NCI-H2196 (cell line): Measurements from ENCODE around the gene CDHR2.

ENCODE experiments used
- DNase-seq: peaks from one replicate; lab custom pipeline; 2025; ENCODE audit not compliant: unreplicated experiment; lab: John Stamatoyannopoulos, UW

CDHR2 gene

DNA sequence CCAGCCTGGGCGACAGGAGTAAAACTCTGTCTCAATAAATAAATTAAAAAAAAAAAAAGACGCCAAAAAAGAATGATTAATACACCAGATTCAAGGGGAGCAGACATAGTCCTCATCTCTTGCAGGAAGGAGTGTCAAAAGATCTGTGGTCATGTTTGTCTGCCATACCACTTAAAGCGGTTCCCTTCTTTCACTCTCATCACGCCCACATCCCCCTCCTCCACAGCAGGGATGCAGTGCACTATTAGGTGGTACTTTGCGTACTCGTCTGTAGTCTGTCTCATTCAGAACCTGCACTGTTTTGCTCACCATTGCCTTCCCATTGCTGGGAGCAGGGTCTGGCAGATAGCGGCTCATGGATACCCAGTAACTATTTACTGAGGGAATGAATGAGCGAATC lies 11.2 kb downstream of the CDHR2 start:
- no peak for DNase-seq

DNA sequence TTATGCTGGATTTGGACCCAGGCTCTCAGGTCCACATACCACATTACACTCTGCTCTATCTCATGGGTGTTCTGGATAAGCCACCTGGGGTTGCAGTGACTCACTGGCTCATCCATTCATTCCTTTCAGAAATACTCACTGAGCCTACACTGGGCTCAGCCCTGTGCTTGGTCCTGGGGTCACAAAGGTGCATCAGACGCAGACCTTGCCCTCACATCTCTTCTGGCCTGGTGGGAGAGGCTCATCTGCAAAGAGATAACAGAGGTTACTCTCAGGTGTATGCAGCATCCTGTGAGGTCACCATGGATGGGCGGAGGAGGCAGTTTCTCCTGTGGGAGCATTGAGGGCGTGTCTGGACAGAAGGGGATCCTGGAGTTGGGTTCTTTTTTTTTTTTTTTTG lies 12.1 kb downstream of the CDHR2 start:
- no peak for DNase-seq

DNA sequence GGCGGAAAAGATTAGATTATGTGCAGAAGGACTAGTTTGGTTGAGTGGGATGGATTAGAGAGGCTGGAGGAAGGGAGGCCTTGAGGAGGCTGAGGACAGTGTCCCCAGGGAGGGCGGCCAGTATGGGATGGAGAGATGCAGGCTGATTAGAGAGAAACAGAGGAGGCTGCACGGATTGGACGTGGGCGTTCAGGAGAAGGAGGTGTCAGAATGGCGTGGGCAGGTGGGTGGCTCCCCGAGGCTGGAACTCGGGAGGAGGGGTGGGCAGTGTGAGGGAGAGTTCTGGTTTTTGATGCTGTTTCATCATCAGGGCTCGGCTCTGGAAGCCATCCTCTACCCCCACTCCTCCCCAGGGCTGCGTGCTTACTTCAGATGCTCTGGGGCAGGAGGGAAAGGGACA lies 13.0 kb downstream of the CDHR2 start:
- no peak for DNase-seq

DNA sequence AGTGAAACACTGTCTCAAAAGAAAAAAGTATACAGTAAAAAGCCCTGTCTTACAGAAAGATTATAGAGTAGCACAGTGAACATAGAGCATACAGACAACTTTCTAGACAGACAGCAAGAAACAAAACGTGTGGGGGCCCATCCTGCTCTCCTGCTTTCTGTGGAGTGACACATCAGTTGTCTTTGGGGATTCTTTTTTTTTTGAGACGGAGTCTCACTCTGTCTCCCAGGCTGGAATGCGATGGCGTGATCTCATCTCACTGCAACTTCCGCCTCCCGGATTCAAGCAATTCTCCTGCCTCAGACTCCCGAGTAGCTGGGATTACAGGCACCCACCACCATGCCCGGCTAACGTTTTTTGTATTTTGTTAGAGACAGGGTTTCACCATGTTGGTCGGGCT lies 14.9 kb downstream of the CDHR2 start:
- DNase-seq = no peak

DNA sequence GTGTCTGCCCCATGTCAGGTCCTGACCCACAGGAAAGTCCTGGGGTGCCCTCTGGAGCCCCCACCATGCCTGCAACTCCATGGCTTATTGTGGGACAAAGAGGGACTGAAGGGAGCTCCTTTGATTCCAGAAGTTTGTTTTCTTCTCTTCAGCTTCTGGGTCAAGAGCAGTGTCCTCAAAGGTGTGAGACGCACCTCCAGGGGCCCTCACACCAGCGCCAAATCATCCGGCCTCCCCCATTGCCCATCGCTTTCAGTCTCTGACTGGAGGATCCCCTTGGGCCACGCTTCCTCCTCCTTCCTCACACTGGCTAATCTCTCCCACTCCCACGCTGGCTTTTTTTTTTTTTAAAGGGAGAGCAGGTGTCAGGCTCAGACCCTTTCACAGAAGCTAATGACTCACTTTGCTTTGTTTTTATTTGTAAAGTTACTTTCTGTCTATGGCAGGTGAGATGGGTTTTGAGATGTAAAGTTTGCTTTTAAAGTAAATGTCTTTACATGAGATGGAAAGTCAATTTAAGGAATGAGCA lies 16.7 kb downstream of the CDHR2 start:
- no peak for DNase-seq

DNA sequence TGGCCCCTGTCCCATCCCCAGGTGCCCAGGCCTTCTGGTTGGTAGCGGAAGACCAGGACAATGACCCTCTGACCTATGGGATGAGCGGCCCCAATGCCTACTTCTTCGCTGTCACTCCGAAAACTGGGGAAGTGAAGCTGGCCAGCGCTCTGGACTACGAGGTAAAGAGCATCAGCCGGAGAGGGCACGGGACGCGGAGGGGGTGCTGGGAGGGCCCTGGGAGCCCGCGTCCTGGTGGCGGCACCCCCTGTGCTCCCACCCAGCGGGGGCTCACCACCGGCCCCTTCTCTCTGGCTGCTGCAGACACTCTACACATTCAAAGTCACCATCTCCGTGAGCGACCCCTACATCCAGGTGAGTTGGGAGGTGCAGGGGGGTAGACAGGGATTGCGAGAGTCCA lies 19.5 kb downstream of the CDHR2 start:
- DNase-seq = no peak

DNA sequence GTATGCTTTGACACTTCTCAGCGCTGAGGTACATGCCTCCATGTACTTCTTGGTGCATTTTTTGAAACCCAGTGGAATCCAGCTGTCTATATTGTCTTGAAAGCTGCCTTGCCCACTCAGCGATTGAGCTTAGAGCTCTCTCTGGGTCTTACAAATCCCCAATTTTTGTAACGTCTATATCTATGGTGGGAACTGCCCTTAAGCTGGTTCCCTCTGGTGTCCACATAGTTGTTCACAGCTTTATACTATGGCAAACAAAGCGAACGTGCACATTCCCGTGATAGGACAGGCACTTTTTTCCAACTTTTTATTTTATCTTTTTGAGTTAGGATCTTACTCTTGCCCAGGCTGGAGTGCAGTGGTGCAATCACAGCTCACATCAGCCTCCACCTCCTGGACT lies 20.9 kb downstream of the CDHR2 start:
- no peak for DNase-seq

DNA sequence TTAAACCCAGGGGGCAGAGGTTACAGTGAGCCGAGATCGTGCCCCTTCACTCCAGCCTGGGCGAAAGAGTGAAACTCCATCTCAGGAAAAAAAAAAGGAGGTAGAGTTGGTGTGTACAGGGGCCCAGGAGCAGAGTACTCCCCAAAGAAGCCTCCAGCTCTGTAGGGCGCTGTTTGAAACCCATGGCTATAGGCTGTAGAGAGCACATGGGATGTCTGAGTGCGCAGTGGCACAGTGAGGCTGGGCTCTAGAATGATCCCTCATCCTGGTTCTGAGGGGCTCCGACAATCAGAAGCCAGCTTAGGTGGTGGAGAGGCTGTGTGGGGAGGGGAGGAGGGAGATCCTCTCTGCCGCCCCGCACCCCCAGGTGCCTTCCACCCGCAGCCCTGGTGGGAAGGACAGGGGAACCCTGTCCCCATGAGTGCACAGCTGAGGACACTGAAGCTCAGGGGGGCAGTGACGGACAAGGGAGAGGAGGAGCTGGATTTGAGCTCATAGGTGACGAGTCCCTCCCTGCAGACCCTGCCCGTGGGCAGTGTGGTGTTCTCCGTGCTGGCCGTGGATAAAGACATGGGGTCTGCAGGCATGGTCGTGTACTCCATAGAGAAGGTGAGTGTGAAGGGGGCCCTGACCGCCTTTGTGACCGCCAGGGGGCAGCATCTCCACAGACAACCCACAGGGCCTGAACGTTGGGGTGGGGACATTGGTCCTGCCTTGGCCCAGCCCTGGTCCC lies 24.6 kb downstream of the CDHR2 start:
- DNase-seq = peak; percentile 60

DNA sequence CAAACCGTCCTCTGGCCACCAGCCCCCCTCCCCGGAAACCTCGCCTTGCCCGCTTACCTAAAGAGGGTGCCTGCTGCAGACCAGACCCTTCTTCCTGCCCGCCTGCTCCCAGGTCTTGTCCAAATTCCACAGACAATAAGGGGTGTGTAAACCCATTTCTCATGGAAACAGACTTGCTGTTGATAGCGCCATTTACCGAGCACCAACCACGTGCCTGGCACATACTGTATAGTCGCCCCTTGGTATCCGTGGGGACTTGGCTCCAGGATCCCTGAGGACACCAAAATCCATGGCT lies 25.1 kb downstream of the CDHR2 start:
- DNase-seq = no peak

DNA sequence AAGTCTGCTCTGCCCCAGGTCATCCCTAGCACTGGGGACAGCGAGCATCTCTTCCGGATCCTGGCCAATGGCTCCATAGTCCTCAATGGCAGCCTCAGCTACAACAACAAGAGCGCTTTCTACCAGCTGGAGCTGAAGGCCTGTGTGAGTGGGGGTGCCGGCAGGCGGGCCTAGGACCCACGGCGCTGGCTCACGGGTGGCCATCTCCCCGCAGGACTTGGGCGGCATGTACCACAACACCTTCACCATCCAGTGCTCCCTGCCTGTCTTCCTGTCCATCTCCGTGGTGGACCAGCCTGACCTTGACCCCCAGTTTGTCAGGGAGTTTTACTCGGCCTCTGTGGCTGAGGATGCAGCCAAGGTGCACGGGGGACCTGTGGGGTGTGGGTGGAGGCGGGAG lies 25.9 kb downstream of the CDHR2 start:
- DNase-seq = no peak

DNA sequence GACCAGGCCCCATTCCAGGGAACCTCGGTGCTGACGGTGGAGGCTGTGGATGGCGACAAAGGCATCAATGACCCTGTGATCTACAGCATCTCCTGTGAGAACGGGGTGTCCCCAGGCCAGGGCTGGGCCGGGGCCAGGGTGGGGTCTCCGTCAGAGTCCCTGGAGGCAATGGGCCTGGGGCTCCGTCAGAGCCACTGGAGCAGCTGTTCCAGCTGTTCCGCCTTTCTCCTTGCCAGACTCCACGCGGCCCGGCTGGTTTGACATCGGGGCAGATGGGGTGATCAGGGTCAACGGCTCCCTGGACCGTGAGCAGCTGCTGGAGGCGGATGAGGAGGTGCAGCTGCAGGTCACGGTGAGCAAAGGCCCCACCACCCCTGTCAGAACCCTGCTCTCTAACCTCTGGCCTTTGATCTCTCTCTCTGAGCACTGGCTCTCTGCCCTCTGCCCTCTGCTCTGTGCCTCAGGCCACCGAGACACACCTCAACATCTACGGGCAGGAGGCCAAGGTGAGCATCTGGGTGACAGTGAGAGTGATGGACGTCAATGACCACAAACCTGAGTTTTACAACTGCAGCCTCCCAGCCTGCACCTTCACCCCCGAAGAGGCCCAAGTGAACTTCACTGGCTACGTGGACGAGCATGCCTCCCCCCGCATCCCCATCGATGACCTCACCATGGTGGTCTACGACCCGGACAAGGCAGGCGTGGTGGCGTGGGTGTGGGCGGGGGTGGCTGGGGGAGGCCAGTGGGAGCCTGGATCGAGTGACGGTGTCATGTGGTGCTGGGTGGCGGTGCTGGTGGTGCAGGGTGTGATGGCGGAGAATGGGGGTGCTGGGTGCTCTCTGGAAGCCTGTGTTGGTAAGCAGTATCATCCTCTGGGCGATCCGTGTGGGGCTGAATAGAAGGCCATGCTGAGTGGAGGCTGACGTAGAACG lies 26.6 kb downstream of the CDHR2 start:
- no peak for DNase-seq

DNA sequence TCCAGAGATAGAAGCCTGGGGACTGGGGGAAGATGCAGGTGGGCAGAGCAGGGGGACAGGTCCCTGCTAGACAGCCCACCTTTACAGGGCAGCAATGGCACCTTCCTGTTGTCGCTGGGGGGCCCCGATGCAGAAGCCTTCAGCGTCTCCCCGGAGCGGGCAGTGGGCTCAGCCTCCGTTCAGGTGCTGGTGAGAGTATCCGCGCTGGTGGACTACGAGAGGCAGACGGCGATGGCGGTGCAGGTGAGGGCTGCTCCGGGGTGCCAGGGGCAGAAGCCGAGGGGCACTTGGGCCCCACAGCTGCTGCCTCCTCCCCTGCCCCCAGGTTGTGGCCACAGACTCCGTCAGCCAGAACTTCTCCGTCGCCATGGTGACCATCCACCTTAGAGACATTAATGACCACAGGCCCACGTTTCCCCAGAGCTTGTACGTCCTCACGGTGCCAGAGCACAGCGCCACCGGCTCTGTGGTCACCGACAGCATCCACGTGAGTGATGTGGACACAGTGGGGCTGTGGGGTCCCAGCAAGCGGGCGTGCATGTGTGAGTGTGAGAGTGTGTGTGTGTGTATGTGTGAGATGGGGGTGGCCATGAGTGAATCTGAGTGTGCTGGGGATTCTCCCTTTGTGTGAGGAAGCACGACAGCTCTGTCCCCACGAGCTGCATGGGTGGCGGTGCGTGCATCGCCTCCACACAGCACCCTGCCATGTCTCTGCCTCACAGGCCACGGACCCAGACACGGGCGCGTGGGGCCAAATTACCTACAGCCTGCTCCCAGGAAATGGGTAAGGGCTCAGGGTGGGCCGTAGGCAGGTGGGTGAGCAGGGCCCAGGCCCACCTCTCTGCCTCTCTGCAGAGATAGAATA lies 28.4 kb downstream of the CDHR2 start:
- no peak for DNase-seq

DNA sequence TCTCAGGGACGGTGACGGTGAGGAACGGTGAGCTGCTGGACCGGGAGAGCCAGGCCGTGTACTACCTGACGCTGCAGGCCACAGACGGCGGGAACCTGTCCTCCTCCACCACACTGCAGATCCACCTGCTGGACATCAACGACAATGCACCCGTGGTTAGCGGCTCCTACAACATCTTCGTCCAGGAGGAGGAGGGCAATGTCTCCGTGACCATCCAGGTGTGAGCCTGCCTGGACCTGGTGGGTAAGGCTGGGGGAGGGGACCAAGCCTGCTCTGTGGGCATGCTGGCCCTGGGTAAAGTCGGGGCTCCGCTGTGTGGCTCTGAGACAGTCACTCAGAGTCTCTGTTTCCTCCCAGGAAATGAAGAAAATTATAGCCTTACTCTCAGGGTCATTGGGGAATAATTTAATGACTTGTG lies 29.3 kb downstream of the CDHR2 start:
- DNase-seq = no peak

DNA sequence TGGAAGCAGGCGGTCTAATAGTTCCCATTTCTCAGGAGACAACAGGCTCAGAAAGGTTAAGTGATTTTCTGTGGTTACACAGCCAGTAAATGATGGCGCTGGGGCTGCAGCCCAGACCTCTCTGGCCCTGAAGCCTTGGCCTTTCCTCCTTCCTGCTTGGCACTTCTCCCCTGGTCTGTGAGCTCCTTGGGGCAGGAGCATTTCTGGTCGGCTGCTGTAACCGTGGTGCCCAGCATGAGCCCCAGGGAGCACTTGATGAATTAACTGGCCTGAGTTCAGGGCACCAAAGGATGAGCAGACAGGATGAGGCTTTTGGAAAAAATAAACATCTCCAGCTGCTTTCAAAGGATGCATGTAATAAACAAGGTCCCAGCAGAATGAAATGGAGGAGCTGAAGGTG lies 30.2 kb downstream of the CDHR2 start:
- no peak for DNase-seq

DNA sequence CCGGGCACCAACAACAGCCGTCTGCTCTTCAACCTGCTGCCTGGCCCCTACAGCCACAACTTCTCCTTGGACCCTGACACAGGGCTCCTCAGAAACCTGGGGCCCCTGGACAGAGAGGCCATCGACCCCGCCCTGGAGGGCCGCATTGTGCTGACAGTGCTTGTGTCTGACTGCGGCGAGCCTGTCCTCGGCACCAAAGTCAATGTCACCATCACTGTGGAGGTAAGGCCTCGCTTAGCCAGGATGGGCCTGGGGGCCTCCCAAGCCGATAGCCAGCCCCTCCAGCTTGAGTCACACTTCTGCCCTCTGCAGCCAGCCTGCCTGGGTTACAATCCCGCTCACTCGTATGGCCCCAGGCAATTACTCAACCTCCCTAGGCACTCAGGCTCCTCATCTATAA lies 32.2 kb downstream of the CDHR2 start:
- DNase-seq = no peak

DNA sequence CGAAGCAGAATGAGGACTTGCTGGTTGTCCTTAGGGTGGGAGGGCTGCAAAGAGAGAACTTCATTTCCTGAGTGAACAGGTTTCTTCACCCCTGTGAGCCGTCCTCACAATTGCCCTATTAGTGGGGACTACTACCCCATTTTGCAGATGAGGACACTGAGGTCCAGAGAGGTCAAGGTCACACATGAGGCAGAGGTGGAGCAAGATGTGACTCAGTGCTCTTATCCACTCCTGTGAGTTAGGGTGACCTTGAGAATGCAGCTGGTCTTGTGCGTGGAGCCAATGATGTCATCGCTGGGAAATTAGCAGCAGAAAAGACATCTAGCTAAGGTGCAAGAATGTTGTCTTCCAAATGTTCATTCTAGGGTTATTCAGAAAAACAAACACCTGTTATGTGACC lies 33.9 kb downstream of the CDHR2 start:
- no peak for DNase-seq

DNA sequence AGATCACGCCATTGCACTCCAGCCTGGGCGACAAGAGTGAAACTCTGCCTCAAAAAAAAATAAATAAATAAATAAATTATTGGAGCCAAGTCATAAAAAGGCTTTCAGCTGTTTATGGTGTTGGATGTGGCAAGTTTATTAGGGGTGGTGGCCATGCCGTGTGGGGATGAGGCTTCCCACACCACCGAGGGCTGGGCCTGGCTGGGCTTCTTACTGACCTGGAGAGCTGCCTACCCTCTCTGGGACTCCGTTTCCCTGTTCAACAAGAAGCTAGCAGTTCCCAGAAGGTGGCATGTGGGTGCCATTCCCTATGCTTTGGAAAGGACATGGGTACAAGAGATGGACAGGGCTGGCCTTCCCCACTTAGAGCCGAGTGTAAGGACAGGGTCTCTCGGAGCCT lies 38.3 kb downstream of the CDHR2 start:
- DNase-seq = no peak

DNA sequence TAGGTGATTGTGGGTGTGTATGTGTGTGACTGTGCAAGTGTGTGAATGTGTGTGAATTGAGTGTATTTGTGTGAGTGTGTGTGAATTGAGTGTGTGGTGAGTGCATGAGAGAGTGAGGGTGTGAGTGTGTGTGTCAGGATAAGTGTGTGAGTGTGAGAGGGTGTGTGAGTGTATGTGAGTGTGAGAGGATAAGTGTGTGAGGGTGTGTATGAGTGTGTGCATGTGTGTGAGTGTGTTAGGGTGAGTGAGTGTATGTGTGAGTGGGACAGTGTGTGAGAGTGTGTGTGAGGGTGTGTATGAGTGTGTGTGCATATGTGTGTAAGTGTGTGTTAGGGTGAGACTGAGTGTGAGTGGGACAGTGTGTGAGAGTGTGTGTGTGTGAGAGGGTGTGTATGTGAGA lies 39.2 kb downstream of the CDHR2 start:
- no peak for DNase-seq

DNA sequence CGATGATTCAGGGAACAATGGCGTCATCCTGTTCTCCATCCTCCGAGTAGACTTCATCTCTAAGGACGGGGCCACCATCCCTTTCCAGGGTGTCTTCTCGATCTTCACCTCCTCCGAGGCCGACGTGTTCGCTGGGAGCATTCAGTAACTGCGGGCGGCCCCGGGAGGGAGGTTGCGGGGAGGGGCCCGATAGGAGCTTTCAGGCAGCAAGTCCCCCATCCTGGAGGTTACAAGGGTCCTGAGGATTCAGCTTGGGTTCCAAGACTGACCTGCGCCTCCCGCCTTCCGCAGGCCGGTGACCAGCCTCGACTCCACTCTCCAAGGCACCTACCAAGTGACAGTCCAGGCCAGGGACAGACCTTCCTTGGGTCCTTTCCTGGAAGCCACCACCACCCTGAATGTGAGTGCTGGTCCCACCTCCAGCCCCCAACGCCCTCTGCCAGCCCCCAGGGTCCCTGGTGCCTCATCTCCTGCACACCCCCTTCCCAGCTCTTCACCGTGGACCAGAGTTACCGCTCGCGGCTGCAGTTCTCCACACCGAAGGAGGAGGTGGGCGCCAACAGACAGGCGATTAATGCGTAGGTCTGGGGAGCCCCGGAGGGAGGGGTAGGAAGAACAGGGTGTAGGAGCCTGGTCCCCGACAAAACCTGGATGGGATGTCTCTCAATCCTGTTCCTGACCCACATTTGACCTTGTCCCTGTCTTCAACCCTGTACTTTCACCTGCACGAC lies 40.1 kb downstream of the CDHR2 start:
- no peak for DNase-seq

DNA sequence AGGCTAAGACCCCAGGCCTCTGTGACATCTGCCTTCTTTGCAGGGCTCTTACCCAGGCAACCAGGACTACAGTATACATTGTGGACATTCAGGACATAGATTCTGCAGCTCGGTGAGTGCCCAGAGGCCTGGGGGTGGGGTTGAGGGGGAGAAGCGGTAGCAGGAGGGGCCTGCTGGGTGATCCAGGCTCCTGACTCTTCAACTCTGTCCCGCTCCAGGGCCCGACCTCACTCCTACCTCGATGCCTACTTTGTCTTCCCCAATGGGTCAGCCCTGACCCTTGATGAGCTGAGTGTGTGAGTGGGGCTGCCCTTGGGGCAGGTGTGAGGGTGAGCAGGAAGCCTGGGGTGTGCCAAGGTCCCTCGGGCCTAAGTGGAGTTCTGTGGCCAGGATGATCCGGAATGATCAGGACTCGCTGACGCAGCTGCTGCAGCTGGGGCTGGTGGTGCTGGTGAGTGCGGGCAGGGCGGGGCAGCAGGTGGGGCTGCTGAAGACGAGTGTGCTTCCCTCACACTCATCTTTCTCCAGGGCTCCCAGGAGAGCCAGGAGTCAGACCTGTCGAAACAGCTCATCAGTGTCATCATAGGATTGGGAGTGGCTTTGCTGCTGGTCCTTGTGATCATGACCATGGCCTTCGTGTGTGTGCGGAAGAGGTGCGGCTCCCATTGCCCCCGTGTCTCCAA lies 41.0 kb downstream of the CDHR2 start:
- no peak for DNase-seq
